ENCODE measurements around the gene TUBA3C.

Gene TUBA3C

GRCh38 chr13:19159761-19160420 is 21.7 kb downstream of the TUBA3C start:
- no peak for DNase-seq

GRCh38 chr13:19159181-19159580 is 22.4 kb downstream of the TUBA3C start:
- DNase-seq = no peak

DNA sequence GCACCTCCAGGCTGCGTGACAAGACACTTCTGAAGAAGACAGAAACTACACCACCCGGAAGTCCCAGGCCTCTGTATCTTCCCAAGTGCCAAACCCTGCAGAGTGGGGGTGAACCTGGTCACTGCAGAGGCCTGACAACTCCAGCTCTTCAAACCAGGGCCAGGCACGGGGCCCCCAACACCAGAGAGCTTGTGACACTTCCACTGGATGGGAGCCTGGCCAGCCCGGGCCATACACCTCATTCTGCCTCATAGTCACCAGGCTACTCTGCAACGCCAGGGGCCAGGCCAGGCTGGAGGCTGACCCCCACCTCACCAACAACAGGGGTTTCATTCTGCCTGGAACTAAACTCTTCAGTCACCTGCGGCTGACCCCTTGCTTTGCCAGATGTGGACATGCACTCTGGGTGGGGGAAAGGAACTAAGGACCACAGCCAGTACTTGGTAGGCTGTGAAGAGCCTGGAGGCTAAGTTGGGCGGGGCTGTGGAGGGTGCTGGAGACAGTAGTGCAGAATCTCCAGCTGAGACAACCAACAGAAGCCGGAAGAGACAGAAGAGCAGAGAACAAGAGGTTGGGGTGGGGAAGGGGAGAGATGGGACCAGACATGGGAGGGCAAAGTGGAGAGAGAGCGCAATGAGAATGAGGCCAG is 23.0 kb downstream of the TUBA3C start:
- no peak for DNase-seq

DNA sequence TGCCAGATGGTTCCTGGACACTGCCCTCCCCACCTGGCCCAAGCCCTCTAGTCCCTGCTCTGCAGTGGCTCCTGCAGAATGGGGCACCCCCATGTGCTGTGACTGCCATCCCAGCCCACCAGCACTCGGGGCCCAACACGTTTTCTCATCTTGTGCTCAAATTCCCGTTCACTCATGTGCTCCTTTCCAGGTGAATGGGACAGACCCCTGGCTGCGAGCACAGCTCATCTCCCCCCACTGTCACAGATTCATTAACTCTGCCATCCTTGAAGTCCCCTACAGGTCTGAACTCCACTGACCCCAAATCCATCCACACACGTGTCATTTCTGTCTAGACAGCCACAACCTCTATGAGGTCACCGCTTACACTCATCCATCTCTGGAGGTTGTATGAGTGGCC is 23.6 kb downstream of the TUBA3C start:
- DNase-seq = no peak

- DNase-seq = no peak
Observed at GRCh38 chr13:19157461-19157860, 24.2 kb downstream of the TUBA3C start.

- DNase-seq = no peak
Observed at GRCh38 chr13:19156013-19156825, 25.4 kb downstream of the TUBA3C start.

DNA sequence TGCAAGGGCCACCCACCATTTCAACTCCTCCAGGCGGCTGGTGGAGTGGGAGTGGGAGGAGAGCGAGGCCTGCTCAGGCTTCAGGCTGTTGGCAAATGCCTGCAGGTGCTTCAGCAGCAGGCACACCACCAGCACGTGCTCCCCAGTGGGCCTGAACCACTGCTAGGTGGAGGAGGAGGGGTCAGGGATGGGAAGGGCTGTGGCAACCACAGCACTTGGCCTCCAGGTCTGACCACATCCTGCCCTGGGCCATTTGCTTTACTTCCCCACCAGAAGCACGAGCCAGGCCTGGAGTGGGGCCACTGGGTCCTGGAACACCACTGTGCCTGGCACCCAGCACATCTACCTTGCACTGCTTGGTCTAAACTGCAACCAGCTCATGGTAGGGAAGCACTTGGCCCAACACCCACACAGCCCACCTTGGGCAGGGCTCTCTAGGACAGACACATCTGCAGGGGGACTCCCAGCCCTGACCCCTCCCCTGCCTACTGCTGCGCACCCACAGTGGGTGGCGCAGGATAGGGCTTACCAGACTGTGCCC is 26.2 kb downstream of the TUBA3C start:
- DNase-seq = no peak

GRCh38 chr13:19154843-19155242 is 26.8 kb downstream of the TUBA3C start:
- DNase-seq = no peak

DNA sequence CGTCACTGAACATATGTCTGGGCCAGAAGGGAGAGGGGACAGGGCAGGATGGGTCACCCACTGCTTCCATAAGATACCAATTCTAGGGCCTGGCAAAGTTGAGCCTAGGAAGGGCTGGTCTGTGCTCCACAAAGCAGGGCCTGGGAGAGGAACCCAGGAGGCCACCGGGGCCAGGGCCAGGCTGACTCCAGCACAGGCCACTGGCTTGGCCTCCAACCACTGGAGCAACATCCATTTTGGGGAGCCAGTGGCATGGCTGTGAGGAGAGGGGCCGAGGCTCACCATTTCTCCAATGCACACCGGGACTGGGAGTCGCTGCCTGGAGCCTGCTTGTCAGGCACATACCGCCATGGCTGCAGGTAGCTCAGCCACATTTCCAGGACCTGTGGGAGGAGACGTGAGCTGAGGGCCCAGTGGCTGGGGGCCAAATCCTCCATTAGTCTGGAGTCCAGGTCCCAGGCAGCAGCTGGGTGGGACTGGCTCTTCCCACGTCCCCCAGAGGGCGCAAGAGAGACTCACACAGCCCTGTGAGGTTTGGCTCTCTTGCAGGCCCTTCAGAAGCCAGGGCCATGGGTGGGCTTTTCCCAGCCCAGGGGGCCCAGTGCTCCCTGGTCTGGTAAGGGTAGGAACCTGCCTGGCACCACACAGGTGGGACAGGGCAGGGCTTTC is 27.7 kb downstream of the TUBA3C start:
- DNase-seq = peak; percentile 56

GRCh38 chr13:19152403-19152802 is 29.2 kb downstream of the TUBA3C start:
- DNase-seq = no peak

GRCh38 chr13:19151581-19152263 is 29.9 kb downstream of the TUBA3C start:
- no peak for DNase-seq

DNA sequence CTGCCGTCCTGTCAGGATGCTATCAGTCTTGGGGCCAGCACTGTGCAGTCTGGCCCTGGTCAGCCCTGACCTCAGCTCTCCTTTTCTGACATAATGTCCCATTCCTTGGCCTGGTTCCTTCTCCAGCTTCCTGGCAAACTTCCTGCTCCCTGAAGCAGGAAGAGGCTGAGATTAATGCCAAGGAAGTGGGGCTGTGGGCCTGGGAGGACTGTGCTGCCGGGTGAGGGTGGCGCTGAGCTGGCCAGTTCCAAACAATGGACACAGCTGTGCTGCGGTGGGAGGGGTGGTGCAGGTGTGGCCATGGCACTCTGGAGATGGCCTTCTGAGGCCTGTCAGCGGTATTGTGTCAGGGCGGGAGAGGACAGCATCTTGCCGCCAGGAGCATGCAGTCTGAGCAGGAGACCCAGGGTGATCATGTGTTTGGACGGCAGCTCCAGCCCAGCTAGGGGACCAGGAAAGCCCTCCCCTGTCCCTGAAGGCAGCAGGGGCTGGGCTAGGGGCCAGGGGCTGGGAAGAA is 30.9 kb downstream of the TUBA3C start:
- no peak for DNase-seq

GRCh38 chr13:19150226-19150625 is 31.4 kb downstream of the TUBA3C start:
- no peak for DNase-seq

DNA sequence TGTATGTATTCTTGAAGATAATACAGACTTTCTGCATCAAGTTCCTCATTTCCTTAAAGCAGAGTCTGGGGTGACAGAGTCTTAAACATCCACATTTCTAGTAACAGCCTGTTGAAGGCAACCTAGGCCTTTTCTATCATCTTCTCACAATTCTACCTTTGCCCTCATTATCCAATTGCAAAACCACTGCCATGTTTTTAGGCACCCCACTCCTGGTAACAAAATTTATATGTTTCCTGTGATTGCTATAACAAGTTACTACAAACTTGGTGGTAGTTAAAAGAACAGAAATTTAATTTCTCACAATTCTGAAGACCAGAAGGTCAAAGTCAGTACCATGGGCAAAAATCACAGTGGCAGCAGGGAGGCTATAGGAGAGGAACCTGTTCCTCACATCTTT is 33.1 kb downstream of the TUBA3C start:
- no peak for DNase-seq

Data from activated CD8-positive, alpha-beta memory T cell treated with anti-CD3 and anti-CD28 coated beads, Interleukin-2, amount 50 U/mL, for 48 hours (primary cell).